GM12891 (cell line): ENCODE data around the gene RELCH.

Source experiments
- PAX5 ChIP-seq: IDR thresholded peaks from 2 replicates; pipeline ENCODE4 v1.6.1; 2011; ENCODE audit warnings: low read length, moderate library complexity, mild to moderate bottlenecking; ENCODE audit not compliant: insufficient read depth, severe bottlenecking
- POLR2A ChIP-seq: IDR thresholded peaks from 2 replicates; pipeline ENCODE4 v1.6.1; 2011; ENCODE audit warnings: low read depth, low read length, control low read depth
- POLR2AphosphoS5 ChIP-seq: IDR thresholded peaks from 2 replicates; pipeline ENCODE4 v1.6.1; 2011; ENCODE audit warnings: low read depth, low read length, control low read depth
- SPI1 ChIP-seq: IDR thresholded peaks from 2 replicates; pipeline ENCODE4 v1.6.1; 2011; ENCODE audit warnings: low read depth, low read length, control low read depth
- TAF1 ChIP-seq: IDR thresholded peaks from 2 replicates; pipeline ENCODE4 v1.6.1; 2011; ENCODE audit warnings: low read depth, low read length, control low read depth

- TF ChIP-seq POLR2A (no peak), POLR2AphosphoS5 (no peak), TAF1 (no peak), SPI1 (no peak), PAX5 (no peak)
Observed at GRCh38 chr18:62346333-62347088, 159.5 kb downstream of the RELCH start.
